T-helper 2 cell treated with Interferon-gamma antibody and Interleukin-4, amounts not matched to agents 100 ng/mL and 5 ng/mL, for 36 hours (primary cell): Measurements from ENCODE around the gene FTH1. TPM values are rescaled to one million over a fixed set of nuclear protein-coding genes. Genes with fewer than 3 reads are reported as not detected.

ENCODE experiments used
- intact Hi-C: fragments of 100-400 bp; cut with micrococcal nuclease; formaldehyde crosslinking; loops from one replicate; pipeline ENCODE4 v1.15.1; 2023
- total RNA-seq: library from RNA; stranded (reverse); gene quantifications from 2 replicates; pipeline ENCODE4 v1.2.3, GENCODE V29; 2022

The FTH1 gene
- total RNA-seq, 1 donor from 2014 or later: 896 TPM

- intact Hi-C loops: no loop called here
Measured at GRCh38 chr11:61978703-61979661, 11.5 kb upstream of the FTH1 start.

GRCh38 chr11:61976813-61977475 is 9.5 kb upstream of the FTH1 start:
- intact Hi-C loops: no loop called here

GRCh38 chr11:61976420-61976800 is 9.0 kb upstream of the FTH1 start:
- intact Hi-C loops: no loop called here

- intact Hi-C loops: no loop called here
Measured at GRCh38 chr11:61975638-61976419, 8.4 kb upstream of the FTH1 start.

GRCh38 chr11:61974766-61975631 is 7.6 kb upstream of the FTH1 start:
- intact Hi-C loops: no loop called here

- intact Hi-C loops: no loop called here
Measured at GRCh38 chr11:61973476-61974162, 6.2 kb upstream of the FTH1 start.

GRCh38 chr11:61972672-61973475 is 5.4 kb upstream of the FTH1 start:
- intact Hi-C loops: loop anchor here (1.0 kb wide), 1 partner anchor 52 kb away; no protein-coding TSS in a partner anchor

- intact Hi-C loops: loop anchor here (1.0 kb wide), 1 partner anchor 53 kb away; no protein-coding TSS in a partner anchor
Measured at GRCh38 chr11:61972112-61972671, 4.8 kb upstream of the FTH1 start.

GRCh38 chr11:61971248-61972111 is 4.0 kb upstream of the FTH1 start:
- intact Hi-C loops: loop anchor here (1.0 kb wide), 1 partner anchor 54 kb away; no protein-coding TSS in a partner anchor

- intact Hi-C loops: loop anchor here (5.0 kb wide), 2 partner anchors 153 to 178 kb away; partner anchors contain the start of genes FADS1, FEN1 and TMEM258
Measured at GRCh38 chr11:61969838-61970662, 2.6 kb upstream of the FTH1 start.

GRCh38 chr11:61969391-61969758 is 1.9 kb upstream of the FTH1 start:
- intact Hi-C loops: loop anchor here (5.0 kb wide), 2 partner anchors 152 to 177 kb away; partner anchors contain the start of genes FADS1, FEN1 and TMEM258

- intact Hi-C loops: loop anchor here (5.0 kb wide), 2 partner anchors 152 to 177 kb away; partner anchors contain the start of genes FADS1, FEN1 and TMEM258
Measured at GRCh38 chr11:61968758-61969390, 1.4 kb upstream of the FTH1 start.

- intact Hi-C loops: loop anchor here (1.0 to 5.0 kb wide), 5 partner anchors 57 to 176 kb away; partner anchors contain the start of genes FADS1, FEN1 and TMEM258
Measured at GRCh38 chr11:61967924-61968757, 707 bp upstream of the FTH1 start.

- intact Hi-C loops: loop anchor here (1.0 to 5.0 kb wide), 5 partner anchors 59 to 174 kb away; partner anchors contain the start of genes FADS1, FEN1 and TMEM258
Measured at GRCh38 chr11:61966734-61967115, 709 bp downstream of the FTH1 start.
